ENCODE results near the gene KDM4B.

The KDM4B gene

GRCh38 chr19:5052945-5053485 lies 84.1 kb downstream of the KDM4B start:
- DNase-seq: no peak

- DNase-seq: no peak
Measured at GRCh38 chr19:5053661-5054060, 84.7 kb downstream of the KDM4B start.

- DNase-seq: no peak
Measured at GRCh38 chr19:5054551-5055456, 85.9 kb downstream of the KDM4B start.

- no peak for DNase-seq
Measured at GRCh38 chr19:5055457-5055776, 86.5 kb downstream of the KDM4B start.

GRCh38 chr19:5057860-5058259 lies 88.9 kb downstream of the KDM4B start:
- DNase-seq: peak; percentile 53

- DNase-seq: no peak
Measured at GRCh38 chr19:5058521-5059212, 89.8 kb downstream of the KDM4B start.

- DNase-seq: no peak
Measured at GRCh38 chr19:5059213-5059574, 90.3 kb downstream of the KDM4B start.

GRCh38 chr19:5059793-5060192 lies 90.9 kb downstream of the KDM4B start:
- no peak for DNase-seq

GRCh38 chr19:5062195-5062594 lies 93.3 kb downstream of the KDM4B start:
- no peak for DNase-seq

- no peak for DNase-seq
Measured at GRCh38 chr19:5062799-5063198, 93.9 kb downstream of the KDM4B start.

- no peak for DNase-seq
Measured at GRCh38 chr19:5063873-5064645, 95.1 kb downstream of the KDM4B start.

- DNase-seq: no peak
Measured at GRCh38 chr19:5064896-5065295, 96.0 kb downstream of the KDM4B start.

GRCh38 chr19:5065663-5066093 lies 96.8 kb downstream of the KDM4B start:
- DNase-seq: no peak

- DNase-seq: no peak
Measured at GRCh38 chr19:5066768-5067167, 97.9 kb downstream of the KDM4B start.

- DNase-seq: no peak
Measured at GRCh38 chr19:5067678-5068077, 98.8 kb downstream of the KDM4B start.

- no peak for DNase-seq
Measured at GRCh38 chr19:5068233-5069072, 99.5 kb downstream of the KDM4B start.

- no peak for DNase-seq
Measured at GRCh38 chr19:5070331-5070730, 101.4 kb downstream of the KDM4B start.

GRCh38 chr19:5070930-5071329 lies 102.0 kb downstream of the KDM4B start:
- DNase-seq: no peak

- DNase-seq: no peak
Measured at GRCh38 chr19:5071579-5071978, 102.7 kb downstream of the KDM4B start.

- no peak for DNase-seq
Measured at GRCh38 chr19:5072115-5072514, 103.2 kb downstream of the KDM4B start.

GRCh38 chr19:5073153-5073844 lies 104.4 kb downstream of the KDM4B start:
- no peak for DNase-seq

- DNase-seq: no peak
Measured at GRCh38 chr19:5074407-5074806, 105.5 kb downstream of the KDM4B start.

Data from NCI-H82 (cell line).